ENCODE measurements around the gene NR6A1.

DNA sequence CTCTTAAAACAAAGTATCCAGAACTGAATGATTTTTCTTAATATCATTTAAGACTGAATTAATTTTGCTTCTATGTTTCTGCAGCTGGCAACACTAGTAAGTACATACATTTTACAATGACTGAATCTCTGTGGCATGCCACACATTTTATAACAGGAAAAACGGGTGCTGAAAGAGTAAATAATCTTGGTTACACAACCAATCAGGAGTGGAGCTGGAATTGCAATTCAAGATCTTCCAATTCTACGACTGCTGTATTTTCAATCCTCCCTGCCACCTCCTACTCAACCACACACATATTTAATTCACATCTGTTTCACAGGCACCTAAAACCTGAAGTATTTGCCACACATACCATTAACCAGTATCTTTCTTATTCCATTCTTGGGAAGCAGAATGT lies 211.2 kb downstream of the NR6A1 start:
- TF ChIP-seq, protein P1, sequence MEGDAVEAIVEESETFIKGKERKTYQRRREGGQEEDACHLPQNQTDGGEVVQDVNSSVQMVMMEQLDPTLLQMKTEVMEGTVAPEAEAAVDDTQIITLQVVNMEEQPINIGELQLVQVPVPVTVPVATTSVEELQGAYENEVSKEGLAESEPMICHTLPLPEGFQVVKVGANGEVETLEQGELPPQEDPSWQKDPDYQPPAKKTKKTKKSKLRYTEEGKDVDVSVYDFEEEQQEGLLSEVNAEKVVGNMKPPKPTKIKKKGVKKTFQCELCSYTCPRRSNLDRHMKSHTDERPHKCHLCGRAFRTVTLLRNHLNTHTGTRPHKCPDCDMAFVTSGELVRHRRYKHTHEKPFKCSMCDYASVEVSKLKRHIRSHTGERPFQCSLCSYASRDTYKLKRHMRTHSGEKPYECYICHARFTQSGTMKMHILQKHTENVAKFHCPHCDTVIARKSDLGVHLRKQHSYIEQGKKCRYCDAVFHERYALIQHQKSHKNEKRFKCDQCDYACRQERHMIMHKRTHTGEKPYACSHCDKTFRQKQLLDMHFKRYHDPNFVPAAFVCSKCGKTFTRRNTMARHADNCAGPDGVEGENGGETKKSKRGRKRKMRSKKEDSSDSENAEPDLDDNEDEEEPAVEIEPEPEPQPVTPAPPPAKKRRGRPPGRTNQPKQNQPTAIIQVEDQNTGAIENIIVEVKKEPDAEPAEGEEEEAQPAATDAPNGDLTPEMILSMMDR (IDR thresholded peaks at IDR 0.05): no peak
- no peak for TF ChIP-seq POLR2A (IDR thresholded peaks at IDR 0.05)
